ENCODE results near the gene HLCS. TPM values are rescaled to one million over a fixed set of nuclear protein-coding genes. Genes with fewer than 3 reads are reported as not detected.

Gene HLCS
- total and polyA plus RNA-seq, 7 donors: 3.0 to 26.0 (median 12.5) TPM

DNA sequence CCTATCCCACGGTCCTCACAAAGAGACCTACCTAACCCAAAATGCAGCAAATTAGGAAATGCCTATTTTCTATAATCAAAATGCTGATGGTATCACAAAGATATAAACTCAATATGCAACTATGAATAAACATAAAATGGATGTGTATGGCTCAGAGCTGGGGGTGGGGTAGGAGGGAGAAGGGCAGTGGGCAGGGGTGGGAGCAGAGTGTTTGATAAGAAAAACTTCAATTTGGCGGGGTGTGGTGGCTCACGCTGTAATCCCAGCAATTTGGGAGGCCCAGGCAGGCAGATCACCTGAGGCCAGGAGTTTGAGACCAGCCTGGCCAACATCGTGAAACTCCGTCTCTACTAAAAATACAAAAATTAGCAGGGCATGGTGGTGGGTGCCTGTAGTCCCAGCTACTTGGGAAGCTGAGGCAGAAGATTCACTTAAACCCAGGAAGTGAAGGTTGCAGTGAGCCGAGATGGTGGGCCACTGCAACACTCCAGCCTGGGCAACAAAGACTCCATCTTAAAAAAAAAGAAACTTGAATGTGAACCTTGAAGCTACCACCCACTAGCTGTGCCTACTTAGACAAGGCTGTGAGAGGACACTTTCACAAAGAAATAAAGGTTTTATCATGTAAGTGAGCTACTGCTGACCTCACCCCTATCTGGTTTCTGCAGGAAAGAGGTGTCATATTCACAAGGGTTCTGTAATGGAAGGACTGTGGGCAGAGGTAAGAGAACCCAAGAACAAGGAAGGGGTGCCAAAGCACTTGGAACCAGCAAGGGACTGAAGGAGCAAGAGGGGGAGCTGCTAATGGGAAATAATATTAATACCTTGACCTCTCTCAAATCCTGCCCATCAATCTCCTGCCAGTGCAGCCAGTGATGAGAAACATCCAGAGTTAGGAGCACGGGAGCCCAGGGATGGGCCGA lies 53.0 kb downstream of the HLCS start:
- no peaks in the 10 kb centered on the region for H3K36me3 ChIP-seq
- TF ChIP-seq POLR2A (IDR thresholded peaks at IDR 0.05) (no peak), POLR2AphosphoS5 (IDR thresholded peaks at IDR 0.05) (no peak), EP300 (IDR thresholded peaks at IDR 0.05) (no peak), CTCF (IDR thresholded peaks at IDR 0.05) (no peak)
- no peak overlapping the region for H3K27ac ChIP-seq
- no peaks in the 10 kb centered on the region for H3K9me3 ChIP-seq
- no peak overlapping the region for H3K4me3 ChIP-seq
- intact Hi-C loops (cut with DNase I): no loop called here
- WGBS, 2 donors: 95 to 97% methylated on average over 8 of the region's 8 CpGs
- DNase-seq: no peak
- peaks cover 0 to 11% (median 3%) of the 10 kb centered on the region in 4 donors for H3K4me1 ChIP-seq
- H3K27me3 ChIP-seq: no peaks in the 10 kb centered on the region

DNA sequence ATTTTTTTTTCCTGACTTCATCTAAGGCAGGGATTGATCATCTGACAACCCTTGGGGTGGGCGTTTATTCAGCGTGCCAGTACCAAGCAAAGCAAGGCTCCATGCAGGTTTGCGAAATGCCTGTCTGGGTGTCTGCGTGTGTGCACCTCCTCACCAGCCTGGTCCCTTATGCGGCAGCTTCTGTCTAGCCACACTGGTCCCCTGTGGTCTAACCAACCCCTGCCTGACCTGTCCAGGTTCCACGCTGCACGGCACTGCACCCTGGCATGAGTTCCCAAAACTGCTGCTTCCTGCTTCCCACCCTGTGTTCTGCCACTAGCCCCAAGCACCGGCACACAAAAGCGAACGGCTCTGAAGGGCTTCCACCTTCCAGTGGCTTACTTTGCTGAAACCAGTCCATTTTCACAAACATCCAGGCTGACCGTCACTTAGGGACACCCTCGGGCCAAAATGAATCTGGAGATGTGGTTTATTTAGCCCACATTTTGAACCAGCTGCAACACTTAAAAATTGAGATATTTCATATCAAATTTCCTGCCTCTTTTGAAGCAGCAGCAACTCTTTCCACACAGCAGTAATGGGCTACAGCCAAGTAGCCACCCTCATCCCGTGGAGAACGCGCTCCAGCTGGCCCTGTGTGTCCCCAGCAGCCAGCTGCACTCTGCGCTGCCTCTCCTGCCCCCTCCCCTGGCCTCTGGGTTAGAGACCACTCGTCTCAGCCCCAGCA lies 55.7 kb downstream of the HLCS start:
- Histone ChIP-seq H3K4me1 (no peaks in the 10 kb centered on the region), H3K9me3 (no peaks in the 10 kb centered on the region), H3K36me3 (no peaks in the 10 kb centered on the region), H3K27me3 (no peaks in the 10 kb centered on the region), H3K27ac (no peak overlapping the region), H3K4me3 (no peak overlapping the region)
- TF ChIP-seq CTCF (IDR thresholded peaks at IDR 0.05) (no peak), POLR2AphosphoS5 (IDR thresholded peaks at IDR 0.05) (no peak), POLR2A (IDR thresholded peaks at IDR 0.05) (no peak)
- no peak for DNase-seq
- WGBS, 2 donors: 85 to 88% methylated on average over 17 of the region's 17 CpGs
- intact Hi-C loops (cut with DNase I): no loop called here

GRCh38 chr21:36909901-36910561 lies 56.4 kb downstream of the HLCS start:
- H3K36me3 ChIP-seq: no peaks in the 10 kb centered on the region
- H3K4me3 ChIP-seq: no peak overlapping the region
- H3K9me3 ChIP-seq: no peaks in the 10 kb centered on the region
- TF ChIP-seq CTCF (IDR thresholded peaks at IDR 0.05) (no peak), POLR2A (IDR thresholded peaks at IDR 0.05) (no peak), POLR2AphosphoS5 (IDR thresholded peaks at IDR 0.05) (no peak), EP300 (IDR thresholded peaks at IDR 0.05) (no peak)
- intact Hi-C loops (cut with DNase I): no loop called here
- no peaks in the 10 kb centered on the region for H3K27me3 ChIP-seq
- 42 to 77% methylated on average over 16 of the region's 16 CpGs for WGBS, 2 donors
- H3K4me1 ChIP-seq: no peaks in the 10 kb centered on the region
- H3K27ac ChIP-seq: no peak overlapping the region
- DNase-seq: no peak

GRCh38 chr21:36909423-36909822 lies 57.0 kb downstream of the HLCS start:
- no peak for TF ChIP-seq CTCF (IDR thresholded peaks at IDR 0.05)
- no peak for TF ChIP-seq POLR2A (IDR thresholded peaks at IDR 0.05)
- no peak for TF ChIP-seq POLR2AphosphoS5 (IDR thresholded peaks at IDR 0.05)
- TF ChIP-seq EP300 (IDR thresholded peaks at IDR 0.05): no peak
- no peak for DNase-seq
- Histone ChIP-seq H3K27ac (no peak overlapping the region), H3K36me3 (no peaks in the 10 kb centered on the region), H3K4me1 (no peaks in the 10 kb centered on the region), H3K4me3 (no peak overlapping the region), H3K27me3 (no peaks in the 10 kb centered on the region), H3K9me3 (no peaks in the 10 kb centered on the region)
- 26 to 75% methylated on average over 5 of the region's 5 CpGs for WGBS, 2 donors
- intact Hi-C loops (cut with DNase I): no loop called here

Measured in sigmoid colon (tissue), 7 donors.